Stimulated activated CD8-positive, alpha-beta memory T cell treated with anti-CD3 and anti-CD28 coated beads, Interleukin-15, amount 100 ng/mL, for 1 hour (primary cell): ENCODE results near the gene SRGN.

Experiments
- DNase-seq: peaks from one replicate; pipeline ENCODE4 v3.0.0-alpha.2; 2020; ENCODE audit warnings: low read depth

The SRGN gene

DNA sequence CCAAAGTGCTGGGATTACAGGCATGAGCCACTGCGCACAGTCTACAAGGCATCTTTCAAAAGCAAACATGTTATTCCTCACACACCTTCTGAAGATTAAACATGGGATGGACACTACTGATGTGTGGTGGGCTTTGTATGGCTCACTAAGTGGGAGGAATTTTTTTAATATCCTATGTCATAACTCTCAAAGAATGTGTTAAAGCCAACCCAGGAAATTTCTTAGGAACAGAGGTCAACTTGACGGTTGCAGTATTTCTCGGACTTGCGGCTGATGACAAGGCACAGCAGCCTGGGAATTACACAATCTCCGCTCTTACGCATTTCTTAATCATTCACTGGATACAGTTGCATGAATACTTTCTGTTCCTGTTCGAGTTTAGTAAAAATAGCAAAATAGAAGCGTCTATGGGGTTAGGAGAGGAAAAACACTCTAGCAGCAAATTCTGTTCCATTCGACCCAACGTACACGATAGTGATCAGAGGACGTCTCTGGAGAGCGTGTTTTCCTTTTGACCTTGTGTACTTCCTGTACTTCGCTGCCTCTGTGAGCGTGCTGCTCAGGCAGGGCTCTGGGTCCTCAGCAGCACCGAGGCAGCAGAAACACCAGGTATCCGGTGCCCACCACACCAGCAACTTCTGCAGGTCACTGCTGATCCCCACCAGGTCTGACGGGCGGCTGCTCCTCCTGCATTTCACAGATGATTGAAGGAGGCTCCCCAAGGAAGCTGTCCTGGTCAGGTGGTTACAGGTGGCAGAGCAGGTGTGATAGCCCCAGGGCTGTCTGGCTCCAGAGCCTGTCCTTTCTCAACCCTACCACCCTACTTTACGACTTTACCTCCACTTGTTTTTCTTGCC, 26.4 kb upstream of the SRGN start:
- no peak for DNase-seq

DNA sequence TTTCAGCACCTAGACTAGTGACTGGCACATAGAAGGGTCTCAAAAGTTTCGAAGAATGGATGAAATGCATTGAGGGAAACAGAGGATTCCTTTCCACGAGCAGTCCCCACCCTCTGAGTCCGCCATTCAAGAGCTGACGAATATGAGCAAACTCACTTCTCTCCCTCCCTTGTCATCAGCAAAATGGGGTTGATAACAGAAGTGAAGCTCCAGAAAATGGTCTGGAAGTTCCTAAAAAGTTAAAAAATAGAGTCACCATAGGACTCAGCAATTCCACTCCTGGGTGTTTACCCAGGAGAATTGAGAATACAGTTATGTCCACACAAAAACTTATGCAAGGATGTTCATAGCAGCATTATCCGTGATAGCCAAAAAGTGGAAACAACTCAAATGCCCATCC, 25.0 kb upstream of the SRGN start:
- no peak for DNase-seq

DNA sequence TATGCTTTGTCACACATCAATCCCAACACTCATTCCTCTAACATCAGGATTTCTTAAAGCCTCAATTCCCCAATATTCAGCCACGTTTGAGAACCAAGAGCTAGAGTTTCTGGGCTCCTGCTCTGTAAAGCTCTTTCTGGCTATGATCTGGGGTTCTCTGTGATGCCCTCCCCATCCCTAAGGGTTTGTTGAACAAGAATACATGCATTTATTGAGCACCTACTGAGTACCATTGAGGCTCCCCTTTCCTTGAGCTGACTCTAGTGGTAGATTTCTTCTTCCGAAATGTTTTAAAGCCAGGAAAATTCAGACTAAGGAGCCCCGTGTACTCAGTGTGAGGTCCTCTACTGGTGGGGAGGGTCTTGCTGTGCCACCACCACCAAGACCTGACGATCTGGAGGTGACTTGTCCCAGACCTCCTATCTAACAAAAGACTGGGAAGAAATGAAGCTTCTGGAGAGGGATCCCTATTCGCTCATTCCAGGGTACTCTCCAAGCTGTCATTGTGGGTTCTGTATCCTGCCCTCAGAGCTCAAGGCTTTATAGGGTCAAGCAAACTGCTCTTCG, 23.1 kb upstream of the SRGN start:
- no peak for DNase-seq

DNA sequence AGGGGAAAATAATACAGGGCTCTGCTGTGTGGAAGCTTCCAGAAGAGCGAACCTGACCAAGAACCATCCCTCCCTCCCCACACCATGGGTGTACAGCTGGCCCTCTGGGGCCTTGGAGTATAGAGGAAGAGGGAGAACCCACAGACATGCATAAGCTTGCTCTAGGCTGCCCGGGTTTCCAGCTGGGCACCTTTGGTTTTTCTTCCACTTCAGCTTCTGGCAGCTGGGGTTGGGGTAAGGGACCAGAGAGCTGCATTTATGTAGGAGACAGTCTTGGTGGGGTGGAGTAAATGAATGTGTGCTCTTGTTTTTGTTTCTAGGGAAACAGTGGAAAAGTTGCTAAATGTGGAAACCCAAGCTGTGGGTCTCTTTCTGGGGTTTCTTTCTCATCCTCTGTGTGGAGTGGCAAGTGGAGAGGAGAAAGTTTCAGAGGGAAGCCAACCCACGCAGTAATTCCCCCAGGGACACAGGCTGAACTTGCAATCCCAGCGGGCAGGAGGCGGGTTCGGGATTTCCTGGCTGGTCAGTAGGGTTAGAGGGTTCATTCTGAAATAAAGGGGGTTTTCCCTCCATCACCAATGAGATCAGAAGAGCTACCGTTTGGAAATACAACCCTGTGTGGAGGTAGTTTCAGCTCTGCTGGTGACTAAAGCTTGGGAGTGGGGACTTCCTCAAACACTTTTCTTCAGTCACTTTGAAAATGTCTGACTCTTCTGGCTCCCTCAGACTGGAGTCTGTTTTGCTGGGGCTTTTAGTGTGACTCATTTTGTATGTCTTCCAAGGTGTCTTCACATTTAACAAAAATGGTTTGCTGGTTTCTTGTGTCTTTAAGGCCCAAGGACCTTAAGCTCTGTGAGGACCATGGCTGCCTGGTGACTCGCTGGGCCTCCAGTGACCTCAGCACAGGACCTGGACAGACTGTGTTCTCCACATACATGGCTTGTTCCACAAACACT, 22.2 kb upstream of the SRGN start:
- DNase-seq = no peak

DNA sequence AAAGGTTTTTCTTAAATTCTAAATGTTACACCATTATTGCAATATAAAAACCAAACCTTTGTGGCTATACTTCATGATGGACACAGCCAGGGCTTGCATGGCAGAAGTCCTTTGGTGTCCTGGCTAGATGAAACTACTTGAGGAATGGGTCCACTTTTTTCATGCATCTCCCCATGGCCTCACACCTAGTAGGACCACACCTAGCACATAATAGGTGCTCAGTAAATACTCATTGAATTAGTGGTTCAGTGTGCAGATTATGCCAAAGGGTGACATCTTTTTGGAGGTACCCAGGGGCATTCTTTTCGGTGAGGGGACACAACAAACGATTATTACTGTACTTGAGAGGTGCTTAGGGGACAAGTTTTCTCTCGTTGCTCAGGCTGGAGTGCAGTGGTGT, 20.7 kb upstream of the SRGN start:
- DNase-seq = no peak

DNA sequence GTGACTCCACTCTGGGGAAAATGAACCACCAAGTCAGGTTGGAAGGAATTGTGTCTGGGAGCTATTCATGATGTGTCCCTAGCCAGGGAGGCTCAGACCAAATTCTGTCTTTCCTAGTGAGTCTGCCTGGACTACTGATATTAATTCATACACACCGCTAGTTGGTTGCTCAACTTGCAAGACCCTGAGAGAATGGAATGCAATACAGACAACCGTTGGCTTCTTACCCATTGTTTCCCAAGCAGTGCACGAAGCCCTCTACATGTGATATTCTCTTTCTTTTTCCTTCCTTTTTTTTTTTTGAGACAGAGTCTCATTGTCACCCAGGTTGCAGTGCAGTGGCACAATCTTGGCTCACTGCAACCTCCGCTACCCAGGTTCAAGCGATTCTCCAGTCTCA, 19.4 kb upstream of the SRGN start:
- no peak for DNase-seq

DNA sequence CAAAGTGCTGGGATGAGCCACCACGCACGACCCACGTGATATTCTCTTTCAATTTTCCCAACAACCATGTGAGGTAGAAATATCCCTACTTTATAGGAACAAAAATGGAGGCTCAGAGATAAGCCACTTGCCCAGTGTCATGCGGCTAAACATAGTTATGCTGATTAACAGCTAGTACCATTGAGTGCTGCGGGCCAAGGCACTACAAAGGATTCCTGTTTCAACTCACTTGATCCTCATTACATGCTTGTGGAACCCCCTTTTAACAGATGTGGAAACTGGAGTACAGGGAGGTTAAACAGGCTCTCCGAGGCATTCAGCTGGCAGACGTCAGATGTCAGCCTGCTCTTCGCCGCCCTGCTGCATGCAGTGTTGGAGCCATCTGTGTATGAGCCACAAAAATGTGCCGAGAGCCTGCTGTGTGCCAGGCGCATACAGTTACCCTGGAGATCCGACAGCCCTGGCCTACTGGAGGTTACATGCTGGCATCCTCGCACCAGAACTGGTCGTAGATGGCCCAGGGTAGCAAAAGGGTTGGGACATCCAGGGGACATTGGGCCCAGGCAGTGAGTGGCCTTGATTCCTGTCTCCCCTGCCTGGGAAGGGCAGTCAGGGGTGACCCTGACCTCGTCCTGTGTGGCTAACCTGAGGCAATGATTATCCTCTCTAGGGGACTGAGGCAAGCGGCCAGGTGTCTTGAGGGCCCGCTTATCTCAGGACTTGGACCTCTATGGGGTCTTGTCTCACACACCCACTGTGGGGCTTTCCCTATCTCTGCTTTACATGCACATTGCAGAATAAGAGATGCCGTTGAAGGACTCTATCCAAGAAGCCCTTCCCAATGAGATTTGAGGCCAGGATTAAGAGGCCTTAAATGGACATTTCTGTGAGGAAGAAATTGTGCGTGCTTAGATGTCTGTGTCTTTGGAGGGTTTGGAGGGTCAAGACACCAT, 18.5 kb upstream of the SRGN start:
- no peak for DNase-seq

DNA sequence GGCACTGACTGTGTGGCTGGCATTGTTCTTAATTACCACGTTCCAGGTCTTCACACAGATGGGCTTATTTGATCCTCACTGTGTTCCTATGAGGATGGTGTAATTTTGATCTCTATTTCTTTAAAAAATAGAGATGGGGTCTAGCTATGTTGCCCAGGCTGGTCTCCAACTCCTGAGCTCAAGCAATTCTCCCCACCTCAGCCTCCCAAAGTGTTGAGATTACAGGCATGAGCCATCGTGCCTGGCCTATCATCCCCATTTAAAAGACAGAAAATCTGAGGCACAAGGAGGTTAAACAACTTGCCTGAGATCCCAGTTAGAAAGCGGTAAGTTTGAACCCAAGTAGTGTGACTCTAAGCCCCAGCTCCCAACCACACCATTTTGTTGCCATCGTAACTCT, 17.0 kb upstream of the SRGN start:
- DNase-seq = no peak

DNA sequence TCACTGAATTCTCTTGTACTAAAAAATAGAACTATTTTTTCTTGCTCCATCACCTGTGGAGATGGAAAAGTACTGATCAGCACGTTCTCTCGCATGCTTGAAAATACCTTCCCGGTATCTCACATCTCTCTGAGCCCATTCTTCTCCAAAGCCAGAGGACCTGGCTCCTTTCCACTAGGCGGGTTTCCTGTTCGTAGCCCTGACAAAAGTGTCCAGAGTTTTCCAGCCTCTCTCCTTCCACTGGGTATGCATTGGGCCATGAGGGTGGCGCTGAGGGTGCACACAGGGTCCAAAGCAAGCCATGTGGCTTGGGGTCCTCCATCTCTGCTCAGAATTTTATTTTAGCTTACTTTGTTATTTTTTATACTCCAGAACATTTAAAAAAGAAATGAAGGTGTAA, 16.3 kb upstream of the SRGN start:
- no peak for DNase-seq

DNA sequence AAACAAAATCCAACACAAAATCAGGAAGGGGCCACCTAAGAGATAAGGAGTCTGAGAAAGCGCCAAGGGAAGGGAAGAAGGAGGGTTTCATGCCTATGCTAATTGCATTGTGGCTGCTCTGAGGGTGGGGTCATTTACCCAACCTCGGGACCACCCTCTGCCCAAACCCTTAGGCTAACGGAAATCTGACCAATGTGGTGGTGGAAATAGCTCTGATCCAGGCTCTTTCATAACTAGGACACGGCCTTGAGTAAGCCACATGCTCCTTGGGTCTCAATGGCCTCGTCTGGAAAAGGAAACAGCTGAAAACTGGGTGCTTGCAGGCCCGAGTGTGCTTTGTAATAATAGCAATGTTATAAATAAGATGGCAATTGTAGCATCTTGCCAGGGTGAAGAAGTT, 14.9 kb upstream of the SRGN start:
- no peak for DNase-seq

DNA sequence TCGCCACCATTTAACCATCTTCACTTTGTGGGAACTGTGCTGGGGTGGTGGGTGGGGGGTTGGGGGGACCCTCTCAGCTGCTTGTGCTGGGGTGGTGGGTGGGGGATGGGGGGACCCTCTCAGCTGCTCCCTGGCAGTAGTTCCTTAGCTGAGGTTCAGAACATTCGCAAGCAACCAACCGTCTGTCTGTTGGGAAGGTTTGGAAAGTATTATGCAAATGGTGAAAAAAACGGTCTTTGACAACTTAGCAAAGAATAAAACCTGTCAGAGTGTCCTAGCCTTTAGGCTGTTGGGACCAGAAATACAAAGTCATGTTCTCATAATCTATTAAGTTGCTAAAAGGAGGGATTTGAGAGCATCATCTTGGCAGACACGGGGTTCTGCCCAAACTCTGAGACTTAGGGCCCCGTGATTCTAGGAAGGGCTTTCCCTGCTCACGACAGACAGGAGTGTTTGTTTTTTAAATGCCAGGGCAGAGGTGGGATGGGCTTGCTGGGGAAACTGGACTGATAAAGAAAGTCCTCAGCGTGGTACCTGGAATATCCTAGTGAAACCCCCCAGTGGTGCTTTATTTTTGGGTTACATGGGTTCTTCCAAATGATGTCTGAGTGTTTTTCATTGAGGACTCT, 14.1 kb upstream of the SRGN start:
- DNase-seq = no peak

DNA sequence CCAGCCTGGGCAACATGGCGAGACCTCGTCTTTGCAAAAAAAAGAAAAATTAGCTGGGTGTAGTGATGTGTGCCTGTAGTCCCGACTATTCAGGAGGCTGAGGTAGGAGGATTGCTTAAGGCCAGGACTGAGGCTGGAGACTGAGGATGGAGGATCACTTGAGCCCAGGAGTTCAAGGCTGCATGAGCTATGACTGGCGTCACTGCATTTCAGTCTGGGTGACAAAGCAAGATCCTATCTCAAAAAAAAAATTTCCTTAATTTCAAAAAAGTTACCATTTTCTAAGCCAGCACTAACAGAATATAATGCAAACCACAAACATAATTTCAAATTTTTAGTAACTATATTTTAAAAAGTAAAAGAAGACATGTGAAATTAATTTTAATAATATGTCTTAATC, 13.4 kb upstream of the SRGN start:
- DNase-seq = no peak

DNA sequence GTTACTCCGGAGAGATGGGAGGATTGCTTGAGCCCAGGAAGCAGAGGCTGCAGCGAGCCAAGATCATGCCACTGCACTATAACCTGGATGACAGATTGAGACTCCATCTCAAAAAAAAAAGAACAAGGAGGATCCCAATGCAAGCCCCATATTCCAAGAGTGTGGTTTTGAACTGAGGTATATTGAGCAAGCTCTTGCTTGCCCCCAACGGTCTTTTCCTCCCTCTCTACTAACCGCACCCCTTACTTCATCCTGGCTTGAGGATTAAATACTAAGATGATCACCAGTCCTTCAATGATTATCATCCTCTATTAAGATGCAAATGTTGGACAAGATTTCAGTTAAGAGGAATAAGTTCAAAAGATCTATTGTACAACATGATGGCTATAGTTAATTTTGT, 12.5 kb upstream of the SRGN start:
- DNase-seq = no peak

DNA sequence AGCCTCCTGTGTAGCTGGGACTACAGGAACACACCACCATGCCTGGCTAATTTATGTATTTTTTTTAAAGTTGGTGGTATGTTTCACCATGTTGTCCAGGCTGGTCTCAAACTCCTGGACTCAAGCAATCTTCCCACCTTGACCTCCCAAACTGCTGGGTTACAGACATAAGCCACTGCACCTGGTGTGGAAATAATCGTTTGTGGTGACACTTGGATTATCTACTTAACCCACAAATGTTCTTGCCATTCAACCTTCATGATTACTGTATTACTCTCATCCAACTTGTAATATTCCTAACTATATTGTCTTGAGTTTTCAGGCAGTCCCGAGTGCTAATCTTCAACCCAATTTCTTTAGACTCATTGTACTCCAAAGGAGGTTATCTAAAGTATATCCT, 9.6 kb upstream of the SRGN start:
- no peak for DNase-seq

DNA sequence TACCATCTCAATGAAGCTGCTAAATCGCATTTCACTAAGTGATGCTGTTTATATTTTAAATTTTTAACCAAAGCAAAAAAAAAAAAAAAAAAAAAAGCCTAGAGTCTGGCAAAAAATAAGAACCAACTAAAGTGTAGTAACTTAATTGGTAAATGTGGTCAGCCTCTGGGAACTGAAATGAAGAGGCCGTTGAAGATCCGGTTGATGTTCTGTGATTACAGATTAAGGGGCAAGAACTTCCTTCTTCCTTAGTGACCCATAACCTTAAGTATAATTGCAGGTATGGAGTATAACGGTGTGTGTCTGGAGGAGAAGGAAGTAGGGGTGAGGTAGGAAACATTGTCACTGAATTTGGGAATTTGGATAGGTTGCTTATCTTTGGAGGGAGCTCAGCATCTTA, 7.7 kb upstream of the SRGN start:
- DNase-seq = no peak

DNA sequence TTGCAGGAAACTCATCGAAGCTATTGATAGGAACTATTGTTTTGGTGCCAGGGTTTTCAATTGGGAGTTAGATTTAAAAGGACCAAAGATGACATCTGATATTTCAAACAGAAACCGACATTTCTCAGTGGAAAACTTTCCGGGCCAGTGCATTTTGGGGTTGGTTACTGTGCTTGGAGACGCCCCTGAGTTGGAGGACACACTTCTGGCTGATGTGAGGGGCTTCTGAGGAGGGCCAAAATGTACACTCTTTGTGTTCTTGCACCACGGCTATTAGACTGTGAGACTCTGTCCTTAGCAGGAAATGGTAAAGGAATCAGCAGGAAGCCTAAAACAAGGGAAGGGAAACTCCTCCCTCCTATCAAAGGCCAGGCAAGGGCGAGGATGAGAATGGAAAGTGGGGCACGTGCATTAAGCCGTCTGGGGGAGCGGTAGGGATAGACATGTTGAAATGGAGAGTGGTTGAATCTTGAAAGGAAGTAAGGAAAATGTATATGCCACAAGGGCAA, 1.8 kb upstream of the SRGN start:
- DNase-seq = no peak

DNA sequence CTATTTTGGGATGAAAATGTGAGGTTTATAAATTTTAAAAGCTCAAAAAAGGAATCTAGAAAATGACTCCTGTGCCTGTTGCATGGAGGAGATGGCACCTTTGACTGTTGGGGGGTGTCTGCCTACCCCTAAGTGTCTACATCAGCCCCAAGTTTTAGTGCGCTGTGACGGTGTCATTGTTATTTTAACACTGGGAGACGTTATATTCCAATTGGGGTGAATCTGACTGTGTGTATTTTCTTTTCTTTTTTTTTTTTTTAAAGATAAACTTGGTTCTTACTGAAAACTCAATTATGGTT, 517 bp downstream of the SRGN start:
- no peak for DNase-seq

DNA sequence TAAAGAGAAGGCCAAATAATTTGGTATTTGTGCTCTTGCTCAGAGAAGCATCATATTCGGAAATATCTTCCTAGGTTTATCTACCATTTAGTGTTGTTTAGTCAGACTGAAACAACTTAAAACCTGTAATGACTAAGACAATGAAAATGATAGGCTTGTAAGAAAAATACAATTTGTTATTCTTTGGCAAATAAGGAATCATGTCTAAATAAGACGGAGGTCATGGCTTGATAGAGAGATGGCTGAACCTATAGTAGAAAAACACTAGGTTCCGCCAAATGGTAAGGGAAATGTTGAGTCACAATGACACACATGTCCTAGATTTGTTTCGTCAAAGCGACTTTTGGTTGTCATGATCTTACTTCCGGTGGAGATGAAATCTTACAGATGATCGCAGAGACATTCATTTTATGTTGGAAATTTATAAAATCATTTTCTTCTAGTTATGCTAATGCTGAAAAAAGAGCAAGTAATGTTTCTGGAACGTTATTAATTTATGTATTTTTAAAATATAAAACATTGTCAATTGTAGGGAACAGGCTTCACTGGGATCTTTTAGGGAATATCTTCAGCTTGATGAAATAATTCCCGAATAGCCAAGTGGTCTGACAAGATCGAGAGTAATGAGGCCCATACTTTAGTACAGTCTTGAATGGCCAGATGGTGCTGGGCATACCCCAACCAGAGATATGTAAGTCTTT, 1.0 kb downstream of the SRGN start:
- no peak for DNase-seq

DNA sequence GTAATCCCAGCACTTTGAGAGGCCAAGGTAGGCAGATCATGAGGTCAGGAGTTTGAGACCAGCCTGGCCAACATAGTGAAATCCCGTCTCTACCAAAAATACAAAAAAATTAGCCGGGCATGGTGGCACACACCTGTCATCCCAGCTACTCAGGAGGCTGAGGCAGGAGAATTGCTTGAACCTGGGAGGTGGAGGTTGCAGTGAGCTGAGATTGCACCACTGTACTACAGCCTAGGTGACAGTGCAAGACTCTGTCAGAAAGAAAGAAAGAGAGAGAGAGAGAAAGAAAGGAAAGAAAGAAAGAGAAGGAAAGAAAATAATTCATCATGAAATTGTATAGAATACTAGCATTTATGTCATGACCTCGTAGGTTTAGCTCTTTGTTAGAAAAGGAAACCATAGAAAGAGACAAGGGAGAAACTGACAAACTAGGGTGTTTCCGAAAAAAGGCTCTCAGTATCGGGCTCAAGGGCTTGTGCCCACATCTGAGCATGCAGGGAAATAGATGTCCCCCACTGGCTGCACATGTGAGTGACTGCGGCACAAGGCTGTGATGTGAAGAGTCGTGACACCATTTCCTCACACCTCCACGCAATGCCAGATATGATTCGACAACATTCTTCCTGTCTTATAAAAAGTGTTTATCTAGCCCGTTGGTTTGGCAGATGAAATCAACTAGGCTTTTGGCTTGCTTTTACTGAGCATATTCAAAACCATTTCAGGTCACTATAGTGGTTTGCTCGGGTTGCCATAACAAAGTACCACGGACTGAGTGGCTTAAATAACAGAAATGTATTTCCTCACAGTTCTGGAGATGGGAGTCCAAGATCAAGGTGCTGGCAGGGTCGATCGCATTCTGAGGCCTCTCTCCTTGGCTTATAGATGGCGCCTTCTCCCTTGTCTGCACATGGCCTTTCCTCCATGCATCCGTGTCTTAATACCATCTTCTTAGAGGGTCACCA, 2.0 kb downstream of the SRGN start:
- peak; percentile 40 for DNase-seq
